Neural cell (in vitro differentiated cells): ENCODE results near the gene PAPPA2.

Experiments
- CTCF ChIP-seq: fragments of 450-650 bp; IDR thresholded peaks from 2 replicates; pipeline ENCODE4 v1.5.1; 2014; ENCODE audit warnings: antibody characterized with exemption, mild to moderate bottlenecking, moderate library complexity; ENCODE audit not compliant: poor library complexity, severe bottlenecking
- EZH2 ChIP-seq: fragments of 200-600, 300-800 bp; shearing (Covaris generic), sonication (generic); IDR thresholded peaks from 2 replicates; pipeline ENCODE4 v1.6.1; 2014; ENCODE audit warnings: antibody characterized with exemption, low read length, borderline replicate concordance, mild to moderate bottlenecking; ENCODE audit not compliant: insufficient read depth, poor library complexity, severe bottlenecking
- POLR2AphosphoS5 ChIP-seq: IDR thresholded peaks from 2 replicates; pipeline ENCODE4 v1.6.1; 2012
- SMC3 ChIP-seq: fragments of 450-650 bp; conservative IDR thresholded peaks from 2 replicates; pipeline ENCODE4 v1.6.1; 2014; ENCODE audit warnings: antibody characterized with exemption, mild to moderate bottlenecking, moderate library complexity; ENCODE audit not compliant: poor library complexity

GRCh38 chr1:176619261-176619660, 156.3 kb downstream of the PAPPA2 start:
- no peak for TF ChIP-seq EZH2
- no peak for TF ChIP-seq CTCF
- no peak for TF ChIP-seq POLR2AphosphoS5
- no peak for TF ChIP-seq SMC3
